Measurements from ENCODE around the gene MACROD2.
"Not testable (repeated sequence)": the region's sequence is repeated elsewhere in the genome, so short reads cannot be mapped to it uniquely, and the experiment has no call there.

MACROD2 gene

DNA sequence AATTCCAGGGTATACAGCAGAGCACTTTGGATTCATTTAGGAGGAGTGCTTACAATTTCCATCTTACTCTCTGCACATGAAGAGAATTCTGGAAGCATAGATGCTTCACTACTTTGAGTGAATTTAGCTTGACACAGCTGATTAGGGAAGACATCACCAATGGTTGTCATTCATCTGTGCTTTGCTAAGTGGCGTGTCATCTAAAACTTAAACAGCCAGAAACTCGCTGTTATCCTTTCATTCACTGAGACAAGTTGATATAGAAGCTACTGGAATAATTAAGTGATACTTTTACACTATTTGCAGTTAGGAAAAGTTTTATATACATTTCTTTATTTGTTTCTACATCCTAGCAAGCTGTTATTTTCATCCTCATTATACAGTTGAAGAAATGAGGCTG, 977.4 kb downstream of the MACROD2 start:
- DNase-seq = no peak

GRCh38 chr20:14979453-14979986, 984.2 kb downstream of the MACROD2 start:
- no peak for DNase-seq

GRCh38 chr20:14981486-14981885, 986.2 kb downstream of the MACROD2 start:
- DNase-seq = not testable (repeated sequence)

GRCh38 chr20:14982324-14982723, 987.0 kb downstream of the MACROD2 start:
- not testable (repeated sequence) for DNase-seq

DNA sequence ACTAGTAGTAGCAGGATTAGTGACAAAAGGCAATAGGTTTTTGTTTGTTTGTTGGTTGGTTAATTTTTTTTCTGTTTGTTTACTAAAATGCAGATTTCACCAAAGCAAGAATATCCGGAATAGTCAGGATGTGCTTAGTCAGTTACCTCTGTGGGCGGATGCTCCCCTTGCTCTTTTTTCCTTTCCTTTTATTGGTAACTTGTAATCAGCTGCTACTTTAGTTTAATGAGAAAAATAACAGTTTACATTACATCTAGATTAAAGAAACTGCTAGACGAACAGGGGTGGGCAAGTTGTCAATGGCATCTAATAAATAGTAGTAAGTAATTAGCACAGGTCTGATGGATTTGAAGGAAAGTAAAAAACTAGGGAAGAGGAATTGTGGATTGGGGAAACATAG, 989.0 kb downstream of the MACROD2 start:
- no peak for DNase-seq

- no peak for DNase-seq
Observed at GRCh38 chr20:14984768-14985622, 989.7 kb downstream of the MACROD2 start.

- DNase-seq = no peak
Observed at GRCh38 chr20:14986026-14986655, 990.8 kb downstream of the MACROD2 start.

DNA sequence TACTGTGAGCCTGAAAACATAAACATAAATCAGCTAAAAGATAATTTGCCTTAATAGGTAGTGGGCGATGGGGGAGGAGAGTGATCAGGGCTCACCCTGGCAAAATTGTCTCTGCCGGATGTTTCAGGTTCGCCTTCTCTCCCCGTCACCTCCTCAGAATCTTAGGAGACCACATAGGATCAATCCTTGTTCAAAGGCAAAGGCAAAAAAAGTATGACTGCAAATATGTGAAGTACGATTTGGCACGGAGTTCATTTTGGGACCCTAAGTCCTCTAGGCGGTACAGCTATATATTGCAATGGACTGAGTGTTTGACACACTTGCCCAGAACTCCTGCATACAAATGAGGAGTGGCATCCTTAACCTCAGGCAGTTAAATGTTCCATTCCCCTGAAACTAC, 991.3 kb downstream of the MACROD2 start:
- DNase-seq = no peak

- DNase-seq = no peak
Observed at GRCh38 chr20:14989535-14990290, 994.4 kb downstream of the MACROD2 start.

- DNase-seq = no peak
Observed at GRCh38 chr20:14991023-14991422, 995.7 kb downstream of the MACROD2 start.

GRCh38 chr20:14992153-14992552, 996.8 kb downstream of the MACROD2 start:
- no peak for DNase-seq

GRCh38 chr20:14992961-14993360, 997.6 kb downstream of the MACROD2 start:
- no peak for DNase-seq

GRCh38 chr20:14996883-14997672, 1001.8 kb downstream of the MACROD2 start:
- DNase-seq = no peak

GRCh38 chr20:14997791-14998190, 1002.5 kb downstream of the MACROD2 start:
- DNase-seq = no peak

DNA sequence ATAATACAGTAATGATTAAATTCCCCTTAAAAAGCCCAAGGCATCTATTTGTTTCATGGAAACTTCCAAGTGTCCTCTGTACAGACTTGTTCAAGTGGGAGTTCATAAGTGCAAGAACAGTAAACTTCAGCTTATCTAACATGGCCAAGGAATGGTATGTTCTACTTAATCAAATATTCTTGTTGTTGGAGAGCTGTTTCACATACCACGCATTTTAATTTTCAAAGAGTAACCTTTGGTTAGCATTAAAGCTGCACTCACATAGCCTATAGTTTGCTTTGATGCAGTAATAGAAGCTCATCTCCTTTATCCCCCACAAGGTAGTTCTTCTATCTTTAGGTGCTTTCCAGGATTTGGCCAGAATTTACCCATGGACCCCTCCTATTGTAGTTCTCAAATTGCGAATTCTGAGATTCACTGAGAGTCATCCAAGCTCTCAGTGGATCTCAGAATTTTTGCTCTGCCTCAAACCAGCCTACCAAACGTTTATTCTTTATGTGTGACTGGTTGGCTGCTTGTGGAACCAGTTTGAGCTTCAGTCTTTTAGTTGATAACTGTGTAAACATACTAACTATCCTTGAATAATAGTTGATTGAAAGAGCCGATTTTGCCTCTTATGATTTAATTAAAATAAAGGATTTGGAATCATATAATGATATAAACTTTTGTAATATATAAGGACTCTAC, 1010.1 kb downstream of the MACROD2 start:
- DNase-seq = no peak

GRCh38 chr20:15011631-15012030, 1016.3 kb downstream of the MACROD2 start:
- DNase-seq = no peak

DNA sequence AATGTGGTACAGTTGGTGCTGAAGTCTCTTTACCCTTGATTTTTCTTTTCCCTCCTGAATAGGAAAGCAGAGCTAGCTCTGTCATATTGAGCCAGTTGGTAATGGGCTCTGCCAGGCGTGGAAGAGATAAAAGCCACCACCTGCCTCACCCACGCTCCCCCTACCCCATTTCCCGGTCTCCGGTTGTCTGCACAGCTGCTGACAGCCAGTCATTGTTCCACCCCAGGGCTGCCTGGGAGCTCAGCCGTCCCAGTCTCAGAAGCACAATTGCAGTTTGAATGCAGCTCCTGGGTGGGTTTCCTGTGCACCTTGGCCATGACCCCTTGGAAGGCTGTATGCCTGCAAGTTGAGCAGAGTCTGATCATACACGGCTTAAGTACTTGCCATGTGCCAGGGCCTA, 1017.2 kb downstream of the MACROD2 start:
- no peak for DNase-seq

DNA sequence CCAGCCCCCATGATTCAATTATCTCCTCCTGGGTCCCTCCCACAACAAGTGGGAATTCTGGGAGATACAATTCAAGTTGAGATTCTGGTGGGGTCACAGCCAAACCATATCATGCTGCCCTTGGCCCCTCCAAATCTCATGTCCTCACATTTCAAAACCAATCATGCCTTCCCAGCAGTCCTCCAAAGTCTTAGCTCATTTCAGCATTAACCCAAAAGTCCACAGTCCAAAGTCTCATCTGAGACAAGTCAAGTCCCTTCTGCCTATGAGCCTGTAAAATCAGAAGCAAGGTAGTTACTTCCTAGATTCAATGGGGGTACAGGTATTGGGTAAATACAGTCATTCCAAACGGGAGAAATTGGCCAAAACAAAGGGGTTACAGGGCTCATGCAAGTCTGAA, 1021.6 kb downstream of the MACROD2 start:
- not testable (repeated sequence) for DNase-seq

DNA sequence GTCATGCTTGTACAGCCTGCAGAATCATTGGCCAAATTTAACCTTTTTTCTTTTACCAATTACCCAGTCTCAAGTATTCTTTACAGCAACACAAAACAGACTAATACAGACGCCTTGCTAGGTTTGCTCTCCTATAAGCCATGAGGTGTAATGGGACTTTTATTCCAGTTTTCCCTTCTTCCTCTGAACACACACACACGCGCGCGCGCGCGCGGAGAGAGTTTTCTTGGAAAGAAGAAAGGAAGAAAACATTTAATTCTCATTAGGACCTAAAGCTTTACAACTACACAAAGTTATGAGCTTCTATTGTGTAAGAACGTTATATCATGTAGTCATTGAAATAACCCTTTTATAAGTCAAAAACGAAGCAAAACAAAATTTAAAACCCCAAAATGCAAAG, 1023.6 kb downstream of the MACROD2 start:
- DNase-seq = no peak

DNA sequence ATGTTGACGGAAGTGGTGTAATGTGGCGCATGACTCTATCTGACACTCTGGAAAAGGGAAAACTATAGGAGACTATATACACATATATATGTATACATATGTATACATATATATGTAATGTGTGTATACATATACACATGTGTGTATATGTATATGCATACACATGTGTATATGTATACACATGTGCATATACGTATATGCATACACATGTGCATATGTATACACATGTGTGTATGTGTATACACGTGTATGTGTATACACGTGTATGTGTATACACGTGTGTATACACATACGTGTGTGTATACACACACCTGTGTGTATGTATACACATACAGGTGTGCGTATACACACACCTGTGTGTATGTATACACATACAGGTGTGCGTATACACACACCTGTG, 1025.5 kb downstream of the MACROD2 start:
- DNase-seq = no peak

- no peak for DNase-seq
Observed at GRCh38 chr20:15022921-15023320, 1027.6 kb downstream of the MACROD2 start.

GRCh38 chr20:15026759-15027158, 1031.4 kb downstream of the MACROD2 start:
- no peak for DNase-seq

Data from T-helper 1 cell (primary cell).